ENCODE measurements around the gene F12. TPM values are rescaled to one million over a fixed set of nuclear protein-coding genes. Genes with fewer than 3 reads are reported as not detected.
"Not testable (repeated sequence)": the region's sequence is repeated elsewhere in the genome, so short reads cannot be mapped to it uniquely, and the experiment has no call there.

The F12 gene
- total RNA-seq, 4 donors from 2014 or later, result 0.27 to 0.89 TPM; not detected in 2

DNA sequence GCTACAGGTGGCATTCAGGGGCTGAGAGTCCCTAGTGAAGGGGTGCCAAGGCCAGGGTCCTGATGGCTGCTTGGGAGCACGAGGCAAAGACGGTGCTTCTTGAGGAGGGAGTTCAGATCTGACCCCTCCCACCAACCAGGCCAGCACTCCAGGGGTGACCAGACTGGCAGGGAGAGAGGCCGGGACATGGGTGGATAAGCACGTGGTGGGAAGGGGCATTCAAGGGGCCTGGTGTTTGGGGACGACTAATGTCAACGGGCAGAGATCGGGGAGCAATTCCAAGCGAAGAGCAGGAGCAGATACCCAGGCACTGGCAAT lies 47.1 kb downstream of the F12 start:
- no peak overlapping the region for H3K4me3 ChIP-seq
- peaks cover 12% of the 10 kb centered on the region for H3K27me3 ChIP-seq
- WGBS, 2 donors (ENCODE audit: low coverage in 1 of 2), result 42 to 68% methylated on average over 4 to 6 of the region's 8 CpGs
- no peaks in the 10 kb centered on the region for H3K9me3 ChIP-seq
- TF ChIP-seq POLR2A (IDR thresholded peaks at IDR 0.05) (no peak), EP300 (IDR thresholded peaks at IDR 0.05) (no peak), CTCF (IDR thresholded peaks at IDR 0.05) (no peak), POLR2AphosphoS5 (IDR thresholded peaks at IDR 0.05) (no peak)
- peaks cover 0 to 50% (median 23%) of the 10 kb centered on the region in 3 donors for H3K4me1 ChIP-seq
- ATAC-seq, result no peak
- peak overlapping the region in 1 of 4 donors; percentile 13 for H3K27ac ChIP-seq
- H3K36me3 ChIP-seq, result no peaks in the 10 kb centered on the region

- no peaks in the 10 kb centered on the region for H3K36me3 ChIP-seq
- no peak overlapping the region for H3K4me3 ChIP-seq
- ATAC-seq, result no peak
- 68 to 70% methylated on average over 5 of the region's 6 CpGs for WGBS, 2 donors (ENCODE audit: low coverage in 1 of 2)
- peaks cover 12% of the 10 kb centered on the region for H3K27me3 ChIP-seq
- peaks cover 0 to 45% (median 21%) of the 10 kb centered on the region in 3 donors for H3K4me1 ChIP-seq
- TF ChIP-seq POLR2A (IDR thresholded peaks at IDR 0.05) (no peak), EP300 (IDR thresholded peaks at IDR 0.05) (no peak), CTCF (IDR thresholded peaks at IDR 0.05) (no peak), POLR2AphosphoS5 (IDR thresholded peaks at IDR 0.05) (no peak)
- no peak overlapping the region for H3K27ac ChIP-seq
- no peaks in the 10 kb centered on the region for H3K9me3 ChIP-seq
Observed at GRCh38 chr5:177361418-177362291, 47.7 kb downstream of the F12 start.

- 86% methylated on average over 7 of the region's 7 CpGs; no CpG with 5 or more reads in 1 of the 2 donors for WGBS, 2 donors (ENCODE audit: low coverage in 1 of 2)
- Histone ChIP-seq H3K4me1 (peaks cover 0 to 36% (median 12%) of the 10 kb centered on the region in 3 donors), H3K27me3 (peaks cover 12% of the 10 kb centered on the region)
- not testable (repeated sequence) for H3K4me3 ChIP-seq, H3K36me3 ChIP-seq, H3K27ac ChIP-seq, H3K9me3 ChIP-seq, ATAC-seq
Observed at GRCh38 chr5:177360740-177361139, 48.6 kb downstream of the F12 start.

DNA sequence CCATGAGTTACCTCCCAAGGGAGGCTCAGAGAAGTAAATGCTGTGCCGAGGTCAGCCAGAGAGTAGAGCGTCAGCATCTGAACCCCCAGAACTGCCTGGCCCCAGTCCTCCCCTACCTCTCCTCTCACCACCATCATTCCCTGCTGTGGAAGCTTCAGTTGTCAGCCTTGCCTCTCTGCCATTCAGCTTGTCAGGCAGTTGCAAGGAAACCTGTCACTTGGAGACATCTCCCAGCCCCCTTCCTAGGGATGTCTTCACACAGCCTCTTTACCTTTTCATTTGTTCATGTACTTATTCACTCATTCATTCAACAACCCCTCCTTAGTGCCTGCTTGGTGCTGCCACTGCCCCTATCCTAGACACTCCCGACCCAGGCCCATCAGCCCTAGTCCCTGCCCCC lies 49.5 kb downstream of the F12 start:
- no peaks in the 10 kb centered on the region for H3K9me3 ChIP-seq
- peaks cover 12% of the 10 kb centered on the region for H3K27me3 ChIP-seq
- no peak for TF ChIP-seq POLR2A (IDR thresholded peaks at IDR 0.05)
- TF ChIP-seq POLR2AphosphoS5 (IDR thresholded peaks at IDR 0.05), result no peak
- no peak for TF ChIP-seq CTCF (IDR thresholded peaks at IDR 0.05)
- TF ChIP-seq EP300 (IDR thresholded peaks at IDR 0.05), result no peak
- WGBS, 2 donors (ENCODE audit: low coverage in 1 of 2), result 83% methylated on average over 1 of the region's 3 CpGs; no CpG with 5 or more reads in 1 of the 2 donors
- no peak overlapping the region for H3K27ac ChIP-seq
- no peaks in the 10 kb centered on the region for H3K36me3 ChIP-seq
- peaks cover 0 to 29% (median 12%) of the 10 kb centered on the region in 3 donors for H3K4me1 ChIP-seq
- ATAC-seq, result no peak
- H3K4me3 ChIP-seq, result no peak overlapping the region

DNA sequence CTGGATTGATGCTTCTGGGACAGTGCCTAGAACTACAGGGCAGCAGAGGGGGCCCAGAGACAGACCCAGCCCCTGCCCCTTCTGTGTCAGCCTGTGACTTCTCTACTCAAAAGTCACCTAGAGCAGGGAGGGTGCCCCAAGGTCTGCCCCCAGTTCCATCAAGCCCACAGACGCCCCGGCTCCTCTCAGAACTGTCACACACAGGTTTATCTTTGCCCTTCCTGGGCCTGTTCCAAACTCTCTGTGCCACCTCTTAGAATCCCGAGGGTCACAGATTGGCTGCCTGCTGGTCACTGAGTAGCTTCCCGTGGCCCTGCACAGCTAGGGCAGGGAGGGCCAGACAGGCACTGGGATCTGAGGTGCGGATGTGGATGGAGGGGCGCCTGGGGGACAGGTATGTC lies 49.9 kb downstream of the F12 start:
- TF ChIP-seq POLR2AphosphoS5 (IDR thresholded peaks at IDR 0.05), result no peak
- TF ChIP-seq CTCF (IDR thresholded peaks at IDR 0.05), result no peak
- TF ChIP-seq EP300 (IDR thresholded peaks at IDR 0.05), result no peak
- no peak for TF ChIP-seq POLR2A (IDR thresholded peaks at IDR 0.05)
- no peak overlapping the region for H3K27ac ChIP-seq

More for the DNA sequence above, 49.9 kb downstream of the F12 start:
- no peak for ATAC-seq
- Histone ChIP-seq H3K27me3 (peaks cover 12% of the 10 kb centered on the region), H3K4me3 (no peak overlapping the region), H3K36me3 (no peaks in the 10 kb centered on the region), H3K9me3 (no peaks in the 10 kb centered on the region), H3K4me1 (peaks cover 0 to 25% (median 12%) of the 10 kb centered on the region in 3 donors)
- WGBS, 2 donors (ENCODE audit: low coverage in 1 of 2), result 80% methylated on average over 2 of the region's 6 CpGs; no CpG with 5 or more reads in 1 of the 2 donors

Data from gastroesophageal sphincter (tissue), 4 donors.